Activated CD4-positive, alpha-beta T cell treated with anti-CD3 and anti-CD28 coated beads, Interleukin-2, amount 50 U/mL, for 1 hour (primary cell): ENCODE data around the gene PCED1A.
"Not testable (repeated sequence)": the region's sequence is repeated elsewhere in the genome, so short reads cannot be mapped to it uniquely, and the experiment has no call there.

Source experiments
- DNase-seq: peaks from one replicate; pipeline ENCODE4 v3.0.0-alpha.2; 2020

PCED1A gene

DNA sequence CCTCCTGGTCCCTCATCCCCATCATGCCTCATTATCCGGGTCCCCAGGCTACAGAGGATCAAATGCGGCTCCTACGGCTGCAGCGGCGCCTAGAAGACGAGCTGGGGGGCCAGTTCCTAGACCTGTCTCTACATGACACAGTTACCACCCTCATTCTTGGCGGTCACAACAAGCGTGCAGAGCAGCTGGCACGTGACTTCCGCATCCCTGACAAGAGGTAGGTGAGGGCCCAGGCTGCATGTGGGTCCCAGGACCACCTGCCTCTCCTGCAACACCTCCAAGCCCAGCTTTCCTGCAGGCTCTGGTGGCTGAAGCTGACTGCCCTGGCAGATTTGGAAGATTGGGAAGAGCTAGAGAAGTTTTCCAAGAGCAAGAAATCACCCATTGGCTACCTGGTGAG lies 24.6 kb upstream of the PCED1A start:
- no peak for DNase-seq

- no peak for DNase-seq
Measured at GRCh38 chr20:2864626-2865025, 24.2 kb upstream of the PCED1A start.

- DNase-seq, result no peak
Measured at GRCh38 chr20:2859330-2860121, 19.1 kb upstream of the PCED1A start.

- DNase-seq, result no peak
Measured at GRCh38 chr20:2858591-2858990, 18.1 kb upstream of the PCED1A start.

GRCh38 chr20:2851086-2851485 lies 10.6 kb upstream of the PCED1A start:
- no peak for DNase-seq

- DNase-seq, result no peak
Measured at GRCh38 chr20:2849529-2849928, 9.1 kb upstream of the PCED1A start.

DNA sequence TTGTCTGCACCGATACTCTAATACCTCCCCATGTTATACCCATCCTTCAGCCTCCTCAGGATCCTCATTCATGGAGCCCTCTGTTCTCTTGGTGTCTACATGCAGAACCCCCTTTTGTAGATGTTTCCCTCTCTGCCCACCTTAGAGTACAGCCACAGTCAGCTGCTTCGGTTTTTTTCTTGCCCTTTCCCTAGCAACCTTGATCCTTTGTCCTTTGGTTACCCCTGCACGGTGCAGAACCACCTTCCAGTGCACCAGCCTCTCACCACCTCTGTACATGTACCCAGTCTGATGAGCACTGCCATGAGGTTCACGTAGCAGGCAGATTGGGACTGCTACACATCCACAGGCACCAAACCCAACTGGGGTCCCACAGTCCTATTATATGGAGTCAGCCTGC lies 7.3 kb upstream of the PCED1A start:
- DNase-seq, result no peak

DNA sequence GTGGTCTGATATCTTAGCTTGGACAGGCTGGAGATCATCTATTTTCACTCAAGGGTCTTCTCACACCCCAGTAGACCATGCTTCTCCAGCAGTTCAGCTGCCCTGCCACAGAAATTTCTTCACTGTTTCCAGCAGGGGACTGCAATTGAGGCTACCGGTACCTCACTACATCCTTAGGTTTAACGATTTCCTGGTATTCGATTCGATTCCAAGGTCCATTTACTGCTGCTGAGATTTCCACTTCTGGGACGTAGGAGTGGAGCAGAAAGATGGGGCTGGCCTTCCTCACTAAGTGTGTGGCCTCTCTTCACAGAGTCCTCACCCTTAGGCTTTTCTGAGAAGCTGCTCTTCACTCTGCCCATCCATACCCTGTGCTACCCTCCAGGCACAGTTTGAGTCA lies 6.2 kb upstream of the PCED1A start:
- no peak for DNase-seq

DNA sequence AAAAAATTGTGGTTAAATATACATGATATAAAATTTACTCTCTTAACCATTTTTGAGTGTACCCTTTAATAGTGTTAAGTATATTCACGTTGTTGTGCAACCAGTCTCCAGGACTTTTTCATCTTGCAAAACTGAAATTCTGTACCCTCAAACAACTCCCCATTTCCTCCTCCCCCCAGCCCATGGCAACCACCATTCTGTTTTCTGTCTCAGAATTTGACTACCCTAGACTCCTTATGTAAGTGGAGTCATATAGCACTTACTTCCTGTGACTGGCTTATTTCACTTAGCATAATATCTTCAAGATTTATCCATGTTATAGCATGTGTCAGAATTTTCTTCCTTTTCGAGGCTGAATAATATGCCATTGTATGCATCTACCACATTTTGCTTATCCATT lies 5.2 kb upstream of the PCED1A start:
- DNase-seq, result no peak

DNA sequence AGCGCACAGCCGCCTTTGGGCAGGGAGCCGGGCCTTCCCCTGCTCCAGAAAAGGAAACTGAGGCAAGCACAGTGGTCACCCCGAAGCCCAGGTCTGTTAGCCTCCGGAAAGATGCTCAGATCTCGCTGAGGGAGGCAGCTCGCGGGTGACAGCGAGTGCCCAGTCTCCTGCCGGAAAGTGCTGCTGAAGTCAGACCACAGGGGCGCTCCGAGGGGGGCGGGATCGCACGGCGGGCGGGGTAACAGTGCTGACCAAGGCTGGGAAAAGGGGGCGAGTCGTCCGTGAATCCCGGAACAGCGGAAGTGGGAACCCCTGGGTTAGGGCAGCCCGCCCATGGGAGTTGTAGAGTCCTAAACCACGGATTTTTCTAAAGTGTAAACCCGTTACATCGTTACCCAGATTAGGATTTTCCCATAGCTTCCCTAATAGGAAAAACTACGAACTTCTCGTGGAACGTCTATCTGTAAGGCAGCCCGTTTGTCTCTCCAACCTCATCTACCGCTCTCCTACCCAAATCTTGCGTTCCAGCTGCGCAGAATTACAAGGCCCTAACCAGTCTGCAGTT lies 594 bp upstream of the PCED1A start:
- DNase-seq, result peak; percentile 16

GRCh38 chr20:2839732-2840137 lies 720 bp downstream of the PCED1A start:
- no peak for DNase-seq

DNA sequence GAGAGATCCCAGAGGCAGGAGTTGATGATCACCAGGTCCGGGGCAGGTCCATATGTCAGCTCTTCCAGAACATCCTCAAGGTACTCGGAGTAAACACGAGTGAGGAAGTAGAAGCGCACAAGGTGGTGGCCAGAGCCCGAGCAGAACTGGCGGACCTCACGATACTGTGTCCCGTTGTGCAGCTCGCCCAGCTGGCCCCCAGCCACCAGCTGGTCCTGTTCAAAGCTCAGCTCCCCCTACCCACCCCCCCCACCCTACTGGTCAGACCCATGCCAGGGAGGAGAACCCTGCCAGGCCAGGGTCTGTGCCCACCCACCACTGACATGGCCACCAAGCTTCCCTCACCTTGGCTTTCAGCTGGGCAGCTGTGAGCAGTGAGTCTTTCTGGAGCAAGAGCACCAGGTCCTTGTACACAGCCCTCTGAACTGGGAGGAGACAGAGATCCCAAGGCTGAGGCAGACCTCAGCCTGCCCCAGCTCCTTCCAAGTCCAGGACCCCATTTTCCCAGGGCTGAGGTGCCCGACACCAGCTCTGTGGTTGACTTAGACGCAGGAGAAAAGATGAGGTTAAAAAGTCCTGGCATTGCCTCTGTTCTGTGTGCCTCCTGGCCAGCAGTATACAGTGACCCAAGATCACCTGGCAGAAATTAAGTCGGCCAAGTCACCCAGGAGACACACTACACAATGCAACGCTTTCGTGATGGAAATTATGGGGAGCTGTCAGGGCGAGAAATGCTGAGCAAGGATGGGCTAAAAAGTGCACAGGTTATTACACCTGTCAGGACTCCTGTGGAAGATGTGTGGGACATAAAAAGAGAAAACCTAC lies 1.4 kb downstream of the PCED1A start:
- DNase-seq, result no peak

GRCh38 chr20:2838170-2838797 lies 2.2 kb downstream of the PCED1A start:
- DNase-seq, result no peak

DNA sequence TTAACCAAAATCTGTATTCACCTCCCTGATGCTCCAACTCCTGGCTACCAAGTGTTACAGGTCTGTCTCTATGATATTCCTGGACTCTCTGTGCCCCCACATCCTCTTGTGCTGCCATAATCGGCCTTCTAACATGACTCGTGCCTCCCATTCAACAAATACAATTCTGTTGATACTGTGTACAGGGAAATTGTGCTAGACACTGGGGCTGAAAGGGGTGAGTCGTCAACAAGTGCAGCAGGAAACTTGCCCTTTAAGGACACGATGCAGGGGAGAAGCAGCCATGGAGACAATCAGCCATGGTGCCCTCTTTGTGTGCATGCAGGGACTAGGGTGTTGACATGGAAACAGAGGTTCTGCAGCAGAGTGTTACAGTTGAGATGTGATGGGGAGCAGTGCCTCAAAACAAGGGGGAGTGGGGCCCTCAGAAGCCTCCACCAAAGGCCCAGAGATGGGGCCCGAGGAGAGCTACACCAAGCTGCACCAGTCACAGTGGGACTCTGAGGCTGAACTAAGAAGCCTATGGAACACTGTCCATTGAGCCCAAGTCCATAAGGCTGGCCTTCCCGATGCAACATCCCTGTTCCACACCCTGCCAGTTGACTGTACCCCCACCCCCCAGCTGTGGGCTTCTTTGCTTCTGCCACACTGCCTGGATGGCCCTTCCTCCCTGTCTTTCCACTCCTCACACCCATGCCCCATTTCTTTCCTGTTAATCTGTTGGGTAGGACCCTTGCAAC lies 3.1 kb downstream of the PCED1A start:
- no peak for DNase-seq

- DNase-seq, result no peak
Measured at GRCh38 chr20:2836035-2836434, 4.4 kb downstream of the PCED1A start.

DNA sequence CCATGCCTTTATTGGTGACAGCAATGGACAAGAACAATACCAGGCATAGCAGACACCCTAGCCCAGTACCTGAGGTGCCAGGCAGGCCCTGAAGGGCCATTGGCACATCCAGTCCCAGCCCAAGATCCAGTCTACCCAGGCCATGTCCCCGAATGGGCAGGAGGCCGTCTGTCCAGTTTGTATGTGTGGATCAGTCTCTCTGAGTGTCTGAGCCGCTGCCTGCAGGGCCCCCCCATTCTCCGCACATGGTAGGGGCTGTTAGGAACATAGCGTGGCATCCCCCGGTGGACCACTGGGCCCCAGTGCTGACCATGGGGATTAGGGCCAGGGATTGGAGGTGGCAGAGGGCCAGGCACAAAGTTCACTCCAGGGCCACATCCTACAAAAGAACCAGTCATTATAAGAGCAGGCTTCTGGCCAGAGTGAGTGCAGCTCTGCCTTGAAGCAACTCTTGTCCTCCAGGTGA lies 5.1 kb downstream of the PCED1A start:
- DNase-seq, result no peak

DNA sequence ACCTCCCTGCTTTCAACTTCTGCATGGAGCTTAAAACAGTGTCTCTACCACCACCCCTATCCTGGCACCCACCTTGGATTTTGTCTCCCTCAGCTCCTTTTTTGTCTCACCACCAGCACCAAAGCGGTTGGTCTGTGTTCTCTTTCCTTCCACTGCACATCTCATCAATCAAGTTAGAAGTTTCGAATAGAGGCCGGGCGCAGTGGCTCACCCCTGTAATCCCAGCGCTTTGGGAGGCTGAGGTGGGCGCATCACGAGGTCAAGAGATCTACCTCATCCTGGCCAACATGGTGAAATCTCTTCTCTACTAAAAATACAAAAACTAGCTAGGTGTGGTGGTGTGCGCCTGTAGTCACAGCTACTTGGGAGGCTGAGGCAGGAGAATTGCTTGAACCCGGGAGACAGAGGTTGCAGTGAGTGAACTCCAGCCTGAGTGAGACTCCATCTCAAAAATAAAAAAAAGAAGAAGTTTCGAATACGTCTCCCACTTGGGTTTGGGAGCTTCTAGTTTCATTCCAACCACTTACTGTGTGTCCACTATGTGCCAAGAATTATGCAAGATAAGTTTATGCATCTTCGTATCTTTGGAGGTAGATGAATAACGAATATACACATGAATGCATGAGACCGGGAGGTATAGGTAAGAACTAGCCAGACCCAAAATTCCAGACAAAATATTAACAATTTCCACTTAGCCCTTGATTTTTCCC lies 5.9 kb downstream of the PCED1A start:
- DNase-seq, result no peak

- no peak for DNase-seq
Measured at GRCh38 chr20:2833761-2834160, 6.7 kb downstream of the PCED1A start.

DNA sequence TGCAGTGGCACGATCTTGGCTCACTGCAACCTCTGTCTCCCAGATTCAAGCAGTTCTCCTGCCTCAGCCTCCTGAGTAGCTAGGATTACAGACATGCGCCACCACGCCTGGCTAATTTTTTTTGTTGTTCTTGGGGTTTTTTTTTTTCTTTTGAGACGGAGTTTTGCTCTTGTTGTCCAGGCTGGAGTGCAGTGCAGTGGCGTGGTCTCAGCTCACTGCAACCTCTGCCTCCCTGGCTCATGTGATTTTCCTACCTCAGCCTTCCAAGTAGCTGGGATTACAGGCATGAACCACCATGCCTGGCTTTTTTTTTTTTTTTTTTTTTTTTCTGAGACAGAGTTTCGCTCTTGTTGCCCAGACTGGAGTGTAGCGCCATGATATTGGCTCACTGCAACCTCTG lies 9.2 kb downstream of the PCED1A start:
- DNase-seq, result not testable (repeated sequence)

GRCh38 chr20:2829376-2829775 lies 11.1 kb downstream of the PCED1A start:
- DNase-seq, result no peak

GRCh38 chr20:2826655-2827054 lies 13.8 kb downstream of the PCED1A start:
- DNase-seq, result no peak

DNA sequence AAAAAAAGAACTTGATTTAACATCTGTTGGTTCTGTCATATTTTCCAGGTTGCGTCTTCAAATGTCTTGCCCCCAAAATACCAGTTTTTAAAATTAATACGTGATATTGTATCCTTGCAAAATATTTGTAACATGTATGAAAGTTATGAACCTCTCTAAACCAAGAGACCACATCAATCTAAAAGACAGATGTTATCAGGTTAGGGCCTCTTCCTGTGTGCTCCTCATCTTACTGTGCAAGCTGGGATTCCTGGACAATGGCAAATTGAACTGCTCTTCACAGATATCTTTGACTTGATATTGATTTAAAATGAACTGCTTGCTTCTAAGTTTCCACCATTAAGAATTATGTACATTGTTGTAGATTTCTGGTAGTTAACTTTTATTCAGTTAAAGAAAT lies 14.7 kb downstream of the PCED1A start:
- no peak for DNase-seq
